GM12874 (cell line): ENCODE results near the gene DYNLT5.

Experiments used
- TF ChIP-seq, protein P1 (sequence below): IDR thresholded peaks from 2 replicates; pipeline ENCODE4 v1.5.1; 2011; ENCODE audit warnings: low read depth, mild to moderate bottlenecking, control low read depth, low read length, moderate library complexity; ENCODE audit not compliant: insufficient read depth

The DYNLT5 gene

DNA sequence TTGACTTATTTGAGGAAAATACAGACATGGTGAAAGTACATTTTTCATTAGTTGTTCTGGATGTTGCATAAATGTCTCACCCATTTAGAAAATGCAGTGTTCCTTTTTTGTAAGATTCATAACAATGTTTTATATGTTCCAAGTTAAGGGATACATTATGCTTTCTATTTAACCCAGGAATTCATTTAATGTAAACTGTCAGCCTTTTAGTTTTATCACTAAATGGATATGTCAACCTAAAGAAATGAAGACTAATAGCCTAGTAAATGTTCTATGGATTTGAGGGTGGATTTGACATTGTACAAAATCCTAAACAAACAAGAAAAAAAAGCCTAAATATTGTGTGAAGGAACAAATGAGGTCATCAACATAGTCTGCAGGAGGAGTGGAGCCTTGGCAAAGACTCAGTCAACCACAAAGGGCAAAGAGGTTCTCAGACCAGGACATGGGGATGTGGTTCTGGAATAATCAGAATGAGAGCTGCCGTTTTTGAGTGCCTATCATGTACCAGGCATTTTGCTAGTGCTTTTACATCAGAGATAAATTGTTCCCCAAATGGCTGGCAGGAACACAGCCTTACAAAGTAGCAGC, 57.6 kb downstream of the DYNLT5 start:
- TF ChIP-seq, protein P1, sequence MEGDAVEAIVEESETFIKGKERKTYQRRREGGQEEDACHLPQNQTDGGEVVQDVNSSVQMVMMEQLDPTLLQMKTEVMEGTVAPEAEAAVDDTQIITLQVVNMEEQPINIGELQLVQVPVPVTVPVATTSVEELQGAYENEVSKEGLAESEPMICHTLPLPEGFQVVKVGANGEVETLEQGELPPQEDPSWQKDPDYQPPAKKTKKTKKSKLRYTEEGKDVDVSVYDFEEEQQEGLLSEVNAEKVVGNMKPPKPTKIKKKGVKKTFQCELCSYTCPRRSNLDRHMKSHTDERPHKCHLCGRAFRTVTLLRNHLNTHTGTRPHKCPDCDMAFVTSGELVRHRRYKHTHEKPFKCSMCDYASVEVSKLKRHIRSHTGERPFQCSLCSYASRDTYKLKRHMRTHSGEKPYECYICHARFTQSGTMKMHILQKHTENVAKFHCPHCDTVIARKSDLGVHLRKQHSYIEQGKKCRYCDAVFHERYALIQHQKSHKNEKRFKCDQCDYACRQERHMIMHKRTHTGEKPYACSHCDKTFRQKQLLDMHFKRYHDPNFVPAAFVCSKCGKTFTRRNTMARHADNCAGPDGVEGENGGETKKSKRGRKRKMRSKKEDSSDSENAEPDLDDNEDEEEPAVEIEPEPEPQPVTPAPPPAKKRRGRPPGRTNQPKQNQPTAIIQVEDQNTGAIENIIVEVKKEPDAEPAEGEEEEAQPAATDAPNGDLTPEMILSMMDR = no peak

DNA sequence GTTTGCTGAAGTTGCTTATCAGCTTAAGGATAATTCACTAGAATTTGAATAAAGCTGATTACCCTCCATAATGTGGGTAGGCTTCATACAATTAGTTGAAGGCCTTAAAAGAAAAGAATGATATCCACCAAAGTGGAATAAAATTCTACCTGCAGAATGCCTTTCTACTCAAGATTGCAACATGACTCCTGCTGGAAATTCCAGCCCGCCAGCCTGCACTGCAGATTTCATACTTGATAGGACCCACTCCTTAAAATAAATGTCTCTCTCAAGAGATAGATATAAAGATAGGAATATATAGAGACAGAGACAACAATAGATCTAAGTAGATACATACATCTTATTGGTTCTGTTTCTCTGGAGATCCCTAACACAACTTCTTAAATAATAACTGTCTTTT, 72.5 kb downstream of the DYNLT5 start:
- TF ChIP-seq, protein P1 = no peak
